Prostate gland (tissue), 2 donors: ENCODE results near the gene MATK.

Experiments
- POLR2A ChIP-seq: fragments of 450-650 bp; IDR thresholded peaks from one replicate; pipeline ENCODE4 v1.6.1; 2016; ENCODE audit warnings: antibody characterized with exemption, mild to moderate bottlenecking
- POLR2AphosphoS5 ChIP-seq: sonication (generic); formaldehyde crosslinking; IDR thresholded peaks from one replicate; pipeline ENCODE4 v1.6.1; 2017; ENCODE audit warnings: antibody characterized with exemption
- TF ChIP-seq, protein P1 (sequence below), 4 experiments: fragments of 200-600 bp in 2 of 4; fragments of 450-650 bp in 2 of 4; sonication (generic) in 2 of 4; IDR thresholded peaks; 1 replicate in 3 of 4; 2 replicates in 1 of 4; pipeline ENCODE4 v1.5.1; 2016 to 2019; ENCODE audit warnings: antibody characterized with exemption in 4 of 4, mild to moderate bottlenecking in 2 of 4, moderate library complexity in 2 of 4

DNA sequence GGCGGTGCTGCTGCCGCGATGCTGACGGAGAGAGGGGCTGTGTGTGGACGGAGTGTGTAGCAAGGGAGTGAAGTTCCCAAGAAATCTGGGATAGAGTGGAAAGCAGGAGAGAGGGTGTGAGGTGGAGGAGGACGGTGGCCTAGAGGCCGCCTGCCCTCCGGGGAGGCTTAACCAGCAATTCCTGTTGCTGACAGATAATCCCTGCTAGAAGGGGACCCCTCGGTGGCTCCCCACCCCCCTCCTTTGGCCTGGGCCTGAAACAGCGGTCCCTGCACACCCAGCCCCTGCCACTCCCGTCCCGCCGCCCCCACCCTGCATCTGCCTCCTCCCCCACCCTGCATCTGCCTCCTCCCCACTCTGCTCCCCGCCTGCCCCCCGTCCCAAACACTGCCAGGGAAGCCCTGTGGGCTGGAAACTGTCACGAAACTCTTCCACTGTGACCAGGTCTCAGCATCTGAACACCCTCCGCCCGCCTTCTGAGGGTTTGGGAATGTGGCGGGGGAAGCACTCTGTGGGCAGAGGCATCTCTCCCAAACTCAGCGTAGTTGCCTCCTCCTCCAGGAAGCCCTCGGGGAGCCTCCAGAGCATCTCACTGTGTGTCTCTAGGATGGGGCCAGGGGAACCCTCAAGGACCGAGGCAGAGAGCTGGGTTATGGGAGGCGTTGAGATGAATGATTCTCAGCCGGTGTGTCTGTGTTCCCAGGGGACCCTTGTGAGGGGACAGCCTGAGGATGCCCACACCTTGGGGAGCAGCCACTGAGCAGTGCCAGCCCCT, 17.1 kb upstream of the MATK start:
- TF ChIP-seq, protein P1, sequence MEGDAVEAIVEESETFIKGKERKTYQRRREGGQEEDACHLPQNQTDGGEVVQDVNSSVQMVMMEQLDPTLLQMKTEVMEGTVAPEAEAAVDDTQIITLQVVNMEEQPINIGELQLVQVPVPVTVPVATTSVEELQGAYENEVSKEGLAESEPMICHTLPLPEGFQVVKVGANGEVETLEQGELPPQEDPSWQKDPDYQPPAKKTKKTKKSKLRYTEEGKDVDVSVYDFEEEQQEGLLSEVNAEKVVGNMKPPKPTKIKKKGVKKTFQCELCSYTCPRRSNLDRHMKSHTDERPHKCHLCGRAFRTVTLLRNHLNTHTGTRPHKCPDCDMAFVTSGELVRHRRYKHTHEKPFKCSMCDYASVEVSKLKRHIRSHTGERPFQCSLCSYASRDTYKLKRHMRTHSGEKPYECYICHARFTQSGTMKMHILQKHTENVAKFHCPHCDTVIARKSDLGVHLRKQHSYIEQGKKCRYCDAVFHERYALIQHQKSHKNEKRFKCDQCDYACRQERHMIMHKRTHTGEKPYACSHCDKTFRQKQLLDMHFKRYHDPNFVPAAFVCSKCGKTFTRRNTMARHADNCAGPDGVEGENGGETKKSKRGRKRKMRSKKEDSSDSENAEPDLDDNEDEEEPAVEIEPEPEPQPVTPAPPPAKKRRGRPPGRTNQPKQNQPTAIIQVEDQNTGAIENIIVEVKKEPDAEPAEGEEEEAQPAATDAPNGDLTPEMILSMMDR (IDR thresholded peaks at IDR 0.05): no peak
- TF ChIP-seq POLR2AphosphoS5 (no peak), POLR2A (no peak)
